AG04450 (cell line): Measurements from ENCODE around the gene SLC51B. TPM values are rescaled to one million over a fixed set of nuclear protein-coding genes. Genes with fewer than 3 reads are reported as not detected.
"Not testable (repeated sequence)": the region's sequence is repeated elsewhere in the genome, so short reads cannot be mapped to it uniquely, and the experiment has no call there.

Source experiments
- CTCF ChIA-PET: fragments of 300-600, 350-600 bp; formaldehyde crosslinking; extraction: SDS; loops from one replicate; lab custom pipeline; 2022; ENCODE audit warnings: antibody characterized with exemption, inconsistent platforms; lab: Charles Lee
- POLR2A ChIA-PET: fragments of 350-600 bp; formaldehyde crosslinking; extraction: SDS; loops from one replicate; lab custom pipeline; 2021; ENCODE audit warnings: antibody characterized with exemption, inconsistent platforms; lab: Yijun Ruan, JAX
- DNase-seq: peaks from one replicate; pipeline ENCODE4 v3.0.0-alpha.2; 2011; ENCODE audit warnings: low read depth, low spot score
- H3K27ac ChIP-seq: one replicate; pipeline ENCODE4 v1.5.1; 2012; ENCODE audit warnings: low read depth, low read length, control low read depth
- H3K27me3 ChIP-seq: one replicate; pipeline ENCODE4 v1.6.0; 2012; ENCODE audit warnings: low read length; ENCODE audit not compliant: control insufficient read depth, insufficient read depth
- H3K4me3 ChIP-seq: 2 replicates; pipeline ENCODE4 v1.5.1; 2011; ENCODE audit warnings: mild to moderate bottlenecking, low read depth, low read length, control low read depth
- H3K9me3 ChIP-seq: 2 replicates; pipeline ENCODE4 v1.5.1; 2012; ENCODE audit warnings: low read length; ENCODE audit not compliant: control insufficient read depth, insufficient read depth
- polyA plus RNA-seq: library from polyadenylated mRNA; depleted of rRNA; stranded (reverse); fragments of >200 nt; gene quantifications from 2 replicates; pipeline ENCODE4 v1.2.3, GENCODE V29; 2011
- TF ChIP-seq, protein P1 (sequence below): IDR thresholded peaks from 2 replicates; pipeline ENCODE4 v1.5.1; 2011; ENCODE audit warnings: low read depth, low read length, control low read depth, inconsistent platforms

Gene SLC51B
- polyA plus RNA-seq, 1 experiment = 0.61 TPM

DNA sequence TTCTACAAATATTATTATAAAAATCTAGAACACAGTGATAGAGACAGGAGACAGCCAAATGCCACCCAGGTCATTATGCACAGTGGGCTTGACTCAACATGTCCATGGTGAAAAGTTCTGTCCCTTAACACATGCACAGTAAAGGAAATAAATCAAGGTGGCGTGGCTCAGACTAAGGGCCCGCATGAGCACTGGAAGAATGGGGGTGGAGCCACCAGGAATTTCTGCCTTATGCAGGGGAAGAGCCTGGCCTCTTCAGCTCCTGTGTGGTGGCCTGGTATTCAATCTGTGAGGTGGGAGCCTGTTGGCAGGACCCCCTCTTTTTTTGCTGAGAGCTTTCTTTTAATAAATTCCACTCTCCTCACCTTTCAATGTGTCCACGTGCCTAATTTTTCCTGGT is 38.3 kb upstream of the SLC51B start:
- Histone ChIP-seq H3K27me3 (no peaks in the 10 kb centered on the region), H3K27ac (no peak overlapping the region), H3K4me3 (no peak overlapping the region), H3K9me3 (no peaks in the 10 kb centered on the region)
- no peak for DNase-seq
- POLR2A ChIA-PET = no interaction called here
- TF ChIP-seq, protein P1, sequence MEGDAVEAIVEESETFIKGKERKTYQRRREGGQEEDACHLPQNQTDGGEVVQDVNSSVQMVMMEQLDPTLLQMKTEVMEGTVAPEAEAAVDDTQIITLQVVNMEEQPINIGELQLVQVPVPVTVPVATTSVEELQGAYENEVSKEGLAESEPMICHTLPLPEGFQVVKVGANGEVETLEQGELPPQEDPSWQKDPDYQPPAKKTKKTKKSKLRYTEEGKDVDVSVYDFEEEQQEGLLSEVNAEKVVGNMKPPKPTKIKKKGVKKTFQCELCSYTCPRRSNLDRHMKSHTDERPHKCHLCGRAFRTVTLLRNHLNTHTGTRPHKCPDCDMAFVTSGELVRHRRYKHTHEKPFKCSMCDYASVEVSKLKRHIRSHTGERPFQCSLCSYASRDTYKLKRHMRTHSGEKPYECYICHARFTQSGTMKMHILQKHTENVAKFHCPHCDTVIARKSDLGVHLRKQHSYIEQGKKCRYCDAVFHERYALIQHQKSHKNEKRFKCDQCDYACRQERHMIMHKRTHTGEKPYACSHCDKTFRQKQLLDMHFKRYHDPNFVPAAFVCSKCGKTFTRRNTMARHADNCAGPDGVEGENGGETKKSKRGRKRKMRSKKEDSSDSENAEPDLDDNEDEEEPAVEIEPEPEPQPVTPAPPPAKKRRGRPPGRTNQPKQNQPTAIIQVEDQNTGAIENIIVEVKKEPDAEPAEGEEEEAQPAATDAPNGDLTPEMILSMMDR = no peak
- CTCF ChIA-PET = no interaction called here

DNA sequence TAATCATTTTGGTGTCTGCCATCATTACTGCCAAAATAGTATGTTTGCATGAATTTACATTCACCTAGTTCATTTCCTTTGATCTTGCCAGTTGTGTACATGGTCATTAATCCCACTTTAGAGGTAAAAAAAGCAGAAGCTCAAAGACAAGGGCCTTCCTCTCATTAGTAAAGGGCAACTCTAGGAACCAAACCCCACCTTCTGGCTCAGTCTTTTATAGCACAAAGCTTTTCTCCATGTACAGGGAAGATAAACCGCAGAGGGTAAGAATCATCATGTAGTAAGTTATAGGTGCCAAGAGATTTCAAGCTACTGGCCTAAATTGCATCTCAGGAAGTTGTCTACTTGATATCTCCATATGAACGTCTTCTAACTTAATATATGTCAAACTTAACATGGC is 36.2 kb upstream of the SLC51B start:
- peaks cover 6% of the 10 kb centered on the region for H3K9me3 ChIP-seq
- TF ChIP-seq, protein P1 = peak; percentile 33
- no peak overlapping the region for H3K4me3 ChIP-seq
- DNase-seq = no peak
- ChIA-PET POLR2A (interaction anchor here (0.5 kb wide), 1 partner anchor 34 kb away, joined by 3 read pairs; no protein-coding TSS in a partner anchor), CTCF (interaction anchor here (0.6 to 1.0 kb wide), 3 partner anchors 17 to 213 kb away, joined by 3 read pairs; no protein-coding TSS in a partner anchor)
- no peaks in the 10 kb centered on the region for H3K27me3 ChIP-seq
- no peak overlapping the region for H3K27ac ChIP-seq

DNA sequence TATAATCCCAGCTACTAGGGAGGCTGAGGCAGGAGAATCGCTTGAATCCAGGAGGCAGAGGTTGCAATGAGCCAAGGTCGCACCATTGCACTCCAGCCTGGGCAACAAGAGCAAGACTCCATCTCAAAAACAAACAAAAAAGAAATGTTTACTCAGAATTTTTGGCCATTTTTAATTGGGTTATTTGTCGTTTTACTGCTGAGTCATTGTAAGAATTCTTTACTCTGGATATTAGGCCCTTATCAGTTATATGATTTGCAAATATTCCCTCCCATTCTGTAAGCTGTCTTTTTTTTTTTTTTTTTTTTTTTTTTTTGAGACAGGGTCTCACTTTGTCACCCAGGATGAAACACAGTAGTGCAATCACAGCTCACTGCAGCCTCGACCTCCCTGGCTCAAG is 34.0 kb upstream of the SLC51B start:
- POLR2A ChIA-PET = interaction anchor here (0.6 to 0.7 kb wide), 2 partner anchors 16 to 148 kb away, joined by 6 to 10 read pairs; no protein-coding TSS in a partner anchor
- H3K9me3 ChIP-seq = peaks cover 11% of the 10 kb centered on the region
- DNase-seq, H3K27me3 ChIP-seq, CTCF ChIA-PET, H3K27ac ChIP-seq, H3K4me3 ChIP-seq: not testable (repeated sequence)

DNA sequence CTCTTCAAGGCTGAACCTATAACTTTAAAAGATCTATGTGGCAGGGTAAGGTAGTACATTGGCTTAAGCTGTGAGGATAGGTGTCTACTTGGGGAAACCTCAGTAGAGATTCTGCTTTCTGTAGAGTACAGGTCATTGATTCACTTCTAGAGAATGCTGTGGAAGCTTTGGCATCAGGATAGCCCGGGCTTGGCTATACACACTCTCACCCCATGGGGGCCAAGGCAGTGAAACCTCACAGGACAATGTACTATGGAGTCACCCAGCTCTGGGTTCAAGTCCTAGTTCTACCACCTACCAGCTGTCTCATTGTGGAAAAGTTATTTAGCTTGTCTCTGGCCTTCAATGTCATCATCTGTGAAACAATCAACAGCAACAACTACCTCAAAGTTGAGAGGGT is 24.8 kb upstream of the SLC51B start:
- Histone ChIP-seq H3K27ac (no peak overlapping the region), H3K4me3 (no peak overlapping the region), H3K9me3 (no peaks in the 10 kb centered on the region), H3K27me3 (no peaks in the 10 kb centered on the region)
- POLR2A ChIA-PET = no interaction called here
- no peak for DNase-seq
- TF ChIP-seq, protein P1 = no peak
- CTCF ChIA-PET = interaction anchor here (0.7 to 2.5 kb wide), 3 partner anchors 13 to 81 kb away, joined by 4 to 11 read pairs (median 4); no protein-coding TSS in a partner anchor

DNA sequence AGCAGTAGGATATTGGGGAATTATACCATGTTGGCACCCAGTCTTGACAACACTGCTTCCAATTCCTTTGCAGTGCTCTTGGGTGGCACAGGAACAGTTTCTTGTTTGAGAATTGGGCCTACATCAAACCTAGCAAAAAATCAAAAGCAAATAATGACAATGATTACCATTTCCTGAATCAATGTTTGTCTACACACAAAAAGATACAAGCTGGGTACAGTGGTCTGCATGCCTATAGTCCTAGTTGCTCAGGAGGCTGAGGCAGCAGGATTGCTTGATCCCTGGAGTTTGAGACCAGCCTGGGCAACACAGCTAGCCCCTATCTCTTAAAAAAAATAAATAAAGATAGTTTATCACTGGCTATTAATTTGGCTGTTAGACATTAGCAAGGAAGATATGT is 23.7 kb upstream of the SLC51B start:
- ChIA-PET CTCF (interaction anchor here (1.9 kb wide), 1 partner anchor 12 kb away, joined by 4 read pairs; no protein-coding TSS in a partner anchor), POLR2A (no interaction called here)
- Histone ChIP-seq H3K4me3 (no peak overlapping the region), H3K27ac (no peak overlapping the region), H3K27me3 (no peaks in the 10 kb centered on the region), H3K9me3 (no peaks in the 10 kb centered on the region)
- no peak for DNase-seq
- TF ChIP-seq, protein P1 = no peak
